Liver (tissue), 9 donors: ENCODE results near the gene CCL18. TPM values are rescaled to one million over a fixed set of nuclear protein-coding genes. Genes with fewer than 3 reads are reported as not detected.
"Not testable (repeated sequence)": the region's sequence is repeated elsewhere in the genome, so short reads cannot be mapped to it uniquely, and the experiment has no call there.

ENCODE experiments used
- DNase-seq: peaks from one replicate; pipeline ENCODE4 v3.0.0-alpha.2; 2017; ENCODE audit warnings: low spot score
- H3K27ac ChIP-seq, 2 donors: one replicate each; pipeline ENCODE4 v1.7.0; 2013; ENCODE audit warnings: inconsistent platforms in 2 of 2, low read length in 2 of 2, control low read depth in 1 of 2, low read depth in 1 of 2, mild to moderate bottlenecking in 1 of 2
- H3K27me3 ChIP-seq, 4 donors: one replicate each; pipeline versions ENCODE4 v1.6.1 to v1.7.0; 2013; ENCODE audit warnings: low read length in 3 of 4, inconsistent platforms in 1 of 4, mild to moderate bottlenecking in 1 of 4, moderate library complexity in 1 of 4; ENCODE audit not compliant: control insufficient read depth in 4 of 4, insufficient read depth in 4 of 4
- H3K36me3 ChIP-seq, 4 donors: one replicate each; pipeline versions ENCODE4 v1.6.1 to v1.7.0; 2013; ENCODE audit warnings: low read length in 3 of 4, mild to moderate bottlenecking in 3 of 4, low read depth in 1 of 4, moderate library complexity in 1 of 4; ENCODE audit not compliant: control insufficient read depth in 4 of 4, insufficient read depth in 3 of 4
- H3K4me1 ChIP-seq, 4 donors: one replicate each; pipeline versions ENCODE4 v1.6.1 to v1.7.0; 2013; ENCODE audit warnings: low read length in 3 of 4, mild to moderate bottlenecking in 3 of 4, moderate library complexity in 1 of 4; ENCODE audit not compliant: control insufficient read depth in 4 of 4, insufficient read depth in 4 of 4
- H3K4me3 ChIP-seq, 3 donors: one replicate each; pipeline versions ENCODE4 v1.6.1 to v1.7.0; 2013; ENCODE audit warnings: low read length in 3 of 3, control low read depth in 1 of 3, low read depth in 1 of 3, mild to moderate bottlenecking in 1 of 3
- H3K9ac ChIP-seq, 2 donors: one replicate each; pipeline ENCODE4 v1.7.0; 2013; ENCODE audit warnings: low read length in 2 of 2, mild to moderate bottlenecking in 2 of 2, moderate library complexity in 2 of 2, control low read depth in 1 of 2, low read depth in 1 of 2
- H3K9me3 ChIP-seq, 4 donors: one replicate each; pipeline versions ENCODE4 v1.6.1 to v1.7.0; 2013; ENCODE audit warnings: low read length in 3 of 4; ENCODE audit not compliant: control insufficient read depth in 4 of 4
- ATF3 ChIP-seq: IDR thresholded peaks from 2 replicates; pipeline ENCODE4 v1.6.1; 2016; ENCODE audit warnings: antibody characterized with exemption
- CTCF ChIP-seq: fragments of 150-350 bp; IDR thresholded peaks from 2 replicates; pipeline ENCODE4 v1.5.1; 2017; ENCODE audit warnings: improper control_type of control experiment, low read depth, low read length; ENCODE audit not compliant: missing input control
- EGR1 ChIP-seq, 2 donors: IDR thresholded peaks; 2 replicates each; pipeline ENCODE4 v1.6.1; 2016 to 2018; ENCODE audit warnings: antibody characterized with exemption in 2 of 2, low read depth in 2 of 2
- FOXA1 ChIP-seq: IDR thresholded peaks from 2 replicates; pipeline ENCODE4 v1.6.1; 2016; ENCODE audit warnings: antibody characterized with exemption
- FOXA2 ChIP-seq: IDR thresholded peaks from 2 replicates; pipeline ENCODE4 v1.6.1; 2016; ENCODE audit warnings: antibody characterized with exemption
- GABPA ChIP-seq, 2 donors: IDR thresholded peaks in 1 of 2; conservative IDR thresholded peaks in 1 of 2; 2 replicates each; pipeline ENCODE4 v1.6.1; 2016; ENCODE audit warnings: antibody characterized with exemption in 2 of 2, mild to moderate bottlenecking in 1 of 2, moderate library complexity in 1 of 2
- HNF4A ChIP-seq, 2 donors: conservative IDR thresholded peaks; 2 replicates each; pipeline ENCODE4 v1.6.1; 2016; ENCODE audit warnings: antibody characterized with exemption in 2 of 2, mild to moderate bottlenecking in 2 of 2
- HNF4G ChIP-seq: IDR thresholded peaks from 2 replicates; pipeline ENCODE4 v1.6.1; 2016; ENCODE audit warnings: antibody characterized with exemption
- JUND ChIP-seq, 2 donors: IDR thresholded peaks; 2 replicates each; pipeline ENCODE4 v1.6.1; 2016; ENCODE audit warnings: antibody characterized with exemption in 2 of 2
- MAX ChIP-seq: IDR thresholded peaks from 2 replicates; pipeline ENCODE4 v1.6.1; 2016; ENCODE audit warnings: antibody characterized with exemption
- NR2F2 ChIP-seq: IDR thresholded peaks from 2 replicates; pipeline ENCODE4 v1.6.1; 2016; ENCODE audit warnings: antibody characterized with exemption
- RAD21 ChIP-seq, 2 donors: IDR thresholded peaks; 2 replicates each; pipeline ENCODE4 v1.6.1; 2016; ENCODE audit warnings: antibody characterized with exemption in 2 of 2, mild to moderate bottlenecking in 2 of 2
- REST ChIP-seq: IDR thresholded peaks from 2 replicates; pipeline ENCODE4 v1.6.1; 2016; ENCODE audit warnings: antibody characterized with exemption, mild to moderate bottlenecking
- RXRA ChIP-seq, 2 donors: IDR thresholded peaks; 2 replicates each; pipeline ENCODE4 v1.6.1; 2017 to 2018; ENCODE audit warnings: antibody characterized with exemption in 2 of 2, mild to moderate bottlenecking in 1 of 2
- SP1 ChIP-seq: IDR thresholded peaks from 2 replicates; pipeline ENCODE4 v1.6.1; 2018; ENCODE audit warnings: antibody characterized with exemption, mild to moderate bottlenecking
- TAF1 ChIP-seq: conservative IDR thresholded peaks from 2 replicates; pipeline ENCODE4 v1.6.1; 2016; ENCODE audit warnings: antibody characterized with exemption, mild to moderate bottlenecking
- YY1 ChIP-seq: IDR thresholded peaks from 2 replicates; pipeline ENCODE4 v1.6.1; 2016; ENCODE audit warnings: antibody characterized with exemption, mild to moderate bottlenecking
- ZBTB33 ChIP-seq: IDR thresholded peaks from 2 replicates; pipeline ENCODE4 v1.6.1; 2016; ENCODE audit warnings: antibody characterized with exemption
- WGBS: extraction: QIAGEN DNeasy Blood & Tissue Kit; methylation state at CpG from one replicate; pipeline ENCODE4 v1.1.7; 2013; 5-methylcytosine and 5-hydroxymethylcytosine counted together
- polyA plus RNA-seq, 2 donors: library from polyadenylated mRNA; stranded (reverse) in 1 of 2; unstranded in 1 of 2; fragments of 200-250 nt in 1 of 2; fragments of >200 nt in 1 of 2; fragmentation: Nextera tagmentation in 1 of 2; extraction: Ambion mirVana in 1 of 2; gene quantifications; one replicate each; pipeline versions ENCODE4 v1.2.1 to v1.2.3, GENCODE V29; 2013 to 2015
- total RNA-seq, 2 donors: library from RNA; depleted of rRNA; stranded (reverse); fragments of >200 nt; gene quantifications; one replicate each; pipeline ENCODE4 v1.2.3, GENCODE V29; 2014
- donor health status: healthy.
- donor health status: healthy.
- donor health status: healthy.
- donor health status: healthy.
- donor health status: healthy.

The CCL18 gene
- total and polyA plus RNA-seq, 4 donors, result 0.22 to 0.92 (median 0.76) TPM; not detected in 1

GRCh38 chr17:36112572-36112971 is 48.5 kb downstream of the CCL18 start:
- no peak for DNase-seq
- no peak overlapping the region for H3K4me3 ChIP-seq
- no peaks in the 10 kb centered on the region for H3K27me3 ChIP-seq
- H3K9ac ChIP-seq, result no peak overlapping the region
- TF ChIP-seq FOXA1, result no peak
- no peak for TF ChIP-seq RXRA (IDR thresholded peaks at IDR 0.05)
- TF ChIP-seq EGR1 (IDR thresholded peaks at IDR 0.05; ENCODE audit: low read depth in 2 of 2), result no peak
- no peak for TF ChIP-seq CTCF
- TF ChIP-seq TAF1, result no peak
- TF ChIP-seq JUND (IDR thresholded peaks at IDR 0.05), result no peak
- no peak for TF ChIP-seq MAX
- no peak for TF ChIP-seq HNF4G
- TF ChIP-seq REST, result no peak
- no peak for TF ChIP-seq RAD21 (IDR thresholded peaks at IDR 0.05)
- no peak for TF ChIP-seq ZBTB33
- TF ChIP-seq GABPA (IDR thresholded peaks at IDR 0.05 in 1 of 2, conservative IDR thresholded peaks at IDR 0.05 in 1 of 2), result no peak
- no peak for TF ChIP-seq ATF3
- TF ChIP-seq YY1, result no peak
- TF ChIP-seq FOXA2, result no peak
- no peak for TF ChIP-seq NR2F2
- TF ChIP-seq SP1, result no peak
- no peak for TF ChIP-seq HNF4A (conservative IDR thresholded peaks at IDR 0.05)
- H3K9me3 ChIP-seq, result no peaks in the 10 kb centered on the region
- H3K4me1 ChIP-seq, result peaks cover 0 to under 1% (median 0%) of the 10 kb centered on the region in 4 donors
- no peaks in the 10 kb centered on the region for H3K36me3 ChIP-seq
- H3K27ac ChIP-seq, result no peak overlapping the region

- not testable (repeated sequence) for DNase-seq, H3K27ac ChIP-seq, H3K27me3 ChIP-seq, H3K9ac ChIP-seq, H3K4me3 ChIP-seq, H3K9me3 ChIP-seq, H3K36me3 ChIP-seq, H3K4me1 ChIP-seq
- 95% methylated on average over 1 of the region's 1 CpG for WGBS
Measured at GRCh38 chr17:36113131-36113530, 49.1 kb downstream of the CCL18 start.

- DNase-seq, H3K9me3 ChIP-seq, H3K27ac ChIP-seq, H3K9ac ChIP-seq, H3K27me3 ChIP-seq, H3K4me1 ChIP-seq, H3K36me3 ChIP-seq, H3K4me3 ChIP-seq: not testable (repeated sequence)
- 90% methylated on average over 5 of the region's 5 CpGs for WGBS
Measured at GRCh38 chr17:36114971-36115648, 51.0 kb downstream of the CCL18 start.

- DNase-seq, H3K4me3 ChIP-seq, H3K9me3 ChIP-seq, H3K27me3 ChIP-seq, H3K9ac ChIP-seq, H3K36me3 ChIP-seq, H3K27ac ChIP-seq, H3K4me1 ChIP-seq: not testable (repeated sequence)
Measured at GRCh38 chr17:36115649-36115977, 51.5 kb downstream of the CCL18 start.
